Osteoblast (primary cell): ENCODE measurements around the gene FAAH. TPM values are rescaled to one million over a fixed set of nuclear protein-coding genes. Genes with fewer than 3 reads are reported as not detected.

Source experiments
- DNase-seq: peaks from one replicate; pipeline ENCODE4 v3.0.0; 2011; ENCODE audit warnings: low spot score, mixed read lengths; ENCODE audit not compliant: insufficient read length; ENCODE audit errors: missing footprints
- H2AFZ ChIP-seq: 2 replicates; pipeline ENCODE4 v1.6.0; 2011; ENCODE audit warnings: mild to moderate bottlenecking, low read length
- H3K27ac ChIP-seq: 2 replicates; pipeline ENCODE4 v1.5.1; 2011; ENCODE audit warnings: mild to moderate bottlenecking, low read depth, low read length, moderate library complexity
- H3K27me3 ChIP-seq: 2 replicates; pipeline ENCODE4 v1.6.0; 2012; ENCODE audit warnings: mild to moderate bottlenecking, control low read depth, inconsistent platforms, low read length, moderate library complexity; ENCODE audit not compliant: insufficient read depth
- H3K36me3 ChIP-seq: 2 replicates; pipeline ENCODE4 v1.5.1; 2011; ENCODE audit warnings: mild to moderate bottlenecking, low read length, control low read depth, moderate library complexity; ENCODE audit not compliant: insufficient read depth
- H3K4me1 ChIP-seq: 2 replicates; pipeline ENCODE4 v1.5.1; 2011; ENCODE audit warnings: mild to moderate bottlenecking, low read length, control low read depth, moderate library complexity; ENCODE audit not compliant: insufficient read depth
- H3K4me2 ChIP-seq: 2 replicates; pipeline ENCODE4 v1.6.0; 2011; ENCODE audit warnings: mild to moderate bottlenecking, low read length; ENCODE audit not compliant: insufficient read depth
- H3K4me3 ChIP-seq: fragments of 200-600 bp; sonication (generic); 3 replicates; pipeline ENCODE4 v1.5.1; 2012; ENCODE audit warnings: mild to moderate bottlenecking, low read length, inconsistent platforms; ENCODE audit not compliant: insufficient read depth
- H3K79me2 ChIP-seq: 2 replicates; pipeline ENCODE4 v1.6.0; 2012; ENCODE audit warnings: mild to moderate bottlenecking, low read length, control low read depth, inconsistent platforms; ENCODE audit not compliant: insufficient read depth
- H3K9me3 ChIP-seq: 2 replicates; pipeline ENCODE4 v1.5.1; 2011; ENCODE audit warnings: low read depth, low read length, control low read depth
- H4K20me1 ChIP-seq: 2 replicates; pipeline ENCODE4 v1.6.0; 2012; ENCODE audit warnings: mild to moderate bottlenecking, low read length, control low read depth; ENCODE audit not compliant: insufficient read depth
- CTCF ChIP-seq: IDR thresholded peaks from 2 replicates; pipeline ENCODE4 v1.5.1; 2011; ENCODE audit warnings: mild to moderate bottlenecking, low read depth, low read length, moderate library complexity; ENCODE audit errors: extremely low read depth
- total RNA-seq: library from RNA; depleted of rRNA; stranded (reverse); fragments of >200 nt; gene quantifications from 2 replicates; pipeline ENCODE4 v1.2.3, GENCODE V29; 2012

The FAAH gene
- total RNA-seq, 1 donor = 4.0 TPM

GRCh38 chr1:46445773-46446256 lies 51.7 kb downstream of the FAAH start:
- Histone ChIP-seq H4K20me1 (peaks cover 5% of the 10 kb centered on the region), H3K4me1 (peaks cover 3% of the 10 kb centered on the region), H2AFZ (no peak overlapping the region), H3K4me3 (no peak overlapping the region), H3K4me2 (no peak overlapping the region), H3K27ac (no peak overlapping the region), H3K36me3 (no peaks in the 10 kb centered on the region), H3K9me3 (no peaks in the 10 kb centered on the region), H3K27me3 (peaks cover 54% of the 10 kb centered on the region), H3K79me2 (no peaks in the 10 kb centered on the region)
- peak; percentile 69 for DNase-seq
- no peak for TF ChIP-seq CTCF

- H2AFZ ChIP-seq = no peak overlapping the region
- no peak overlapping the region for H3K27ac ChIP-seq
- H4K20me1 ChIP-seq = peaks cover 5% of the 10 kb centered on the region
- H3K4me1 ChIP-seq = peaks cover 3% of the 10 kb centered on the region
- H3K79me2 ChIP-seq = no peaks in the 10 kb centered on the region
- no peaks in the 10 kb centered on the region for H3K9me3 ChIP-seq
- peaks cover 54% of the 10 kb centered on the region for H3K27me3 ChIP-seq
- H3K4me3 ChIP-seq = no peak overlapping the region
- peak; percentile 97 for DNase-seq
- H3K36me3 ChIP-seq = no peaks in the 10 kb centered on the region
- H3K4me2 ChIP-seq = no peak overlapping the region
- peak; percentile 93 for TF ChIP-seq CTCF
Observed at GRCh38 chr1:46446646-46447498, 52.8 kb downstream of the FAAH start.

DNA sequence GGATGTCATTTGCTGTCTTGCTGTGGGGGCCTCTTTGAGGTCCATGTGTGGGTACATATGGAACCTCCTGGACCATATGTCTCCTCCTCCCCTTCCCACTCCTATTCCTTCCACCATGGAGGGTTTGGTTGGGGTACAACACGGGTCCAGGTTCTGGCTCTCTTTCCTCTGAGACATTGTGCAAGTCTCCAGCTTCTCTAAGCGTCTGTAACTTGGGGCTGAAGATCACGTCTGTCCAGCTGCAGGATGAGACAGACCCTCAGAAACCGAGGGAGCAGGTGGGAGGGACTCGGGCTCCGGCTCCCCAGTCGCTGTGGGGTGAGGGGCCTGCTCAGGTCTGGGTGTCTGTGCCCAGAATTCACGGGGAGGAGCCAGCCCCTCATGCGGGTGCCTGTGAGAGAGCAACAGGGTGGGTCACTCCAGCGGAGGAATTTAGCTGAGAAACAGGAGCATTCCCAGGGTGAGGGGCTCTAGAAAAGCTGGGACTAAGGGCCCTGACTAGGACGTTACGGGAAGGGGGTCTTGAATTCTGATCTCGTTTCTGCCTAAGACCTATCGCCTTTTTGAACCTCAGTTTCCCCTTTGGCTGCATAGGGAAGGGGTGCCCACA lies 53.5 kb downstream of the FAAH start:
- Histone ChIP-seq H3K79me2 (no peaks in the 10 kb centered on the region), H3K4me1 (no peaks in the 10 kb centered on the region), H3K36me3 (no peaks in the 10 kb centered on the region), H3K4me3 (no peak overlapping the region), H3K27me3 (peaks cover 54% of the 10 kb centered on the region), H4K20me1 (peaks cover 5% of the 10 kb centered on the region), H3K4me2 (no peak overlapping the region), H3K9me3 (no peaks in the 10 kb centered on the region), H3K27ac (no peak overlapping the region), H2AFZ (no peak overlapping the region)
- peak; percentile 82 for DNase-seq
- no peak for TF ChIP-seq CTCF
